Heart right ventricle (tissue), 16 donors: Measurements from ENCODE around the gene ZBED6. TPM values are rescaled to one million over a fixed set of nuclear protein-coding genes. Genes with fewer than 3 reads are reported as not detected.
"Not testable (repeated sequence)": the region's sequence is repeated elsewhere in the genome, so short reads cannot be mapped to it uniquely, and the experiment has no call there.

Experiments
- ATAC-seq, 8 donors: fragments of 200-7000 bp; cut with Tn5 transposase; one replicate each; pipeline ENCODE4 v1.9.1; 2020; ENCODE audit warnings: mild to moderate bottlenecking in 8 of 8, moderate library complexity in 8 of 8, moderate number of reproducible peaks in 1 of 8
- DNase-seq, 2 donors: peaks; one replicate each; pipeline ENCODE4 v3.0.0-alpha.2; 2020
- H3K27ac ChIP-seq, 10 donors: fragments of 200-600 bp; sonication (generic) in 2 of 10; one replicate each; pipeline versions ENCODE4 v1.5.0 to v1.8.0; 2020 to 2022; ENCODE audit warnings: mild to moderate bottlenecking in 3 of 10
- H3K27me3 ChIP-seq, 7 donors: fragments of 200-600 bp; one replicate each; pipeline ENCODE4 v1.8.0; 2021 to 2022; ENCODE audit warnings: mild to moderate bottlenecking in 2 of 7
- H3K36me3 ChIP-seq, 9 donors: fragments of 200-600 bp; sonication (generic) in 1 of 9; one replicate each; pipeline versions ENCODE4 v1.5.0 to v1.8.0; 2020 to 2022; ENCODE audit warnings: mild to moderate bottlenecking in 2 of 9
- H3K4me1 ChIP-seq, 9 donors: fragments of 200-600 bp; sonication (generic) in 1 of 9; one replicate each; pipeline versions ENCODE4 v1.5.0 to v1.8.0; 2020 to 2022; ENCODE audit warnings: mild to moderate bottlenecking in 4 of 9
- H3K4me3 ChIP-seq, 10 donors: fragments of 200-600 bp; sonication (generic) in 2 of 10; one replicate each; pipeline versions ENCODE4 v1.5.0 to v1.8.0; 2020 to 2022; ENCODE audit warnings: mild to moderate bottlenecking in 7 of 10, moderate library complexity in 2 of 10
- H3K9me3 ChIP-seq, 11 donors: fragments of 200-600 bp in 10 of 11; sonication (generic) in 2 of 11; one replicate each; pipeline versions ENCODE4 v1.5.0 to v1.8.0; 2013 to 2022; ENCODE audit warnings: mild to moderate bottlenecking in 2 of 11, control low read depth in 1 of 11, moderate library complexity in 1 of 11
- CTCF ChIP-seq, 9 donors: fragments of 200-600 bp; sonication (generic) in 2 of 9; IDR thresholded peaks; one replicate each; pipeline versions ENCODE4 v1.5.0 to v1.8.0; 2021 to 2022; ENCODE audit warnings: antibody characterized with exemption in 9 of 9, mild to moderate bottlenecking in 5 of 9, moderate library complexity in 1 of 9
- WGBS, 2 donors: extraction: QIAGEN DNeasy Blood & Tissue Kit; methylation state at CpG; one replicate each; pipeline ENCODE4 v1.1.7; 2013; ENCODE audit warnings: inconsistent platforms in 1 of 2; 5-methylcytosine and 5-hydroxymethylcytosine counted together
- intact Hi-C, 10 donors: fragments of 100-400 bp; cut with DNase I; formaldehyde crosslinking; loops; one replicate each; pipeline versions ENCODE4 v1.11.1 to v1.14.2; 2022
- polyA plus RNA-seq, 2 donors: library from polyadenylated mRNA; stranded (reverse); fragments of 200-250 nt; gene quantifications; one replicate each; pipeline ENCODE4 v1.2.3, GENCODE V29; 2013
- total RNA-seq, 10 donors: library from RNA; stranded (reverse); fragmentation: NEBNext Ultra II Directional in 3 of 10; extraction: Animal tissue kit (Norgen Biotek cat#: 25700) in 3 of 10; gene quantifications; one replicate each; pipeline versions ENCODE4 v1.2.1 to v1.2.4, GENCODE V29; 2021 to 2023
- donor health status: Arrhythmogenic right ventricular cardiomyopathy.
- donor health status: ischemic (EF 13 %, LVEDD 7.1; RV severe dilation, severe dysfunction).
- donor health status: healthy with polysubstance abuse.
- donor health status: DM: no; HTN: yes; CAD: no.
- donor health status: DM: no; HTN: no; CAD: no.
- donor health status: ischemic (EF 25% LVEDD 6.9; RV normal size, moderate dysfunction).
- donor health status: ischemic (EF 25% LVEDD 5.7; RV mildly dilated, moderate dysfunction).
- donor health status: healthy.
- donor health status: DM: yes; HTN: yes; CAD: no.
- donor health status: Ischemic cardiomyopathy.
- donor health status: ischemic (EF 35%, LVEDD 5.7; RV mildly dilated, moderate dysfunction).
- donor health status: nonischemic (EF 11% LVEDD 7.7; RV severe dilation, severe dysfunction).
- donor health status: DM: yes; HTN: yes; CAD: no.
- donor health status: PGD.
- donor health status: ischemic (EF 29% LVEDD 5.4; RV normal size, mild dysfunction).
- donor health status: nonischemic (EF 23%, LVEDD 6.1; RV moderate dilation, normal function).

Gene ZBED6
- total and polyA plus RNA-seq, 12 donors, result 0.51 to 19.4 (median 12.6) TPM

- Histone ChIP-seq H3K4me1 (peaks cover 0 to 22% (median 0%) of the 10 kb centered on the region in 9 donors), H3K27me3 (no peaks in the 10 kb centered on the region), H3K4me3 (no peak overlapping the region), H3K27ac (peak overlapping the region in 1 of 10 donors; percentile 46), H3K36me3 (peaks cover 0 to 100% (median 69%) of the 10 kb centered on the region in 9 donors), H3K9me3 (no peaks in the 10 kb centered on the region)
- DNase-seq (no peak), ATAC-seq (no peak)
- intact Hi-C loops, result no loop called here
- TF ChIP-seq CTCF (IDR thresholded peaks at IDR 0.05), result no peak
- WGBS, 2 donors, result 88 to 89% methylated on average over 5 of the region's 5 CpGs
Measured at GRCh38 chr1:203828002-203828401, 32.6 kb downstream of the ZBED6 start.

- no peak overlapping the region for H3K4me3 ChIP-seq
- no peak for TF ChIP-seq CTCF (IDR thresholded peaks at IDR 0.05)
- DNase-seq (no peak), ATAC-seq (no peak)
- intact Hi-C loops, result no loop called here
- 35 to 64% methylated on average over 1 of the region's 1 CpG for WGBS, 2 donors
- peaks cover 0 to 22% (median 0%) of the 10 kb centered on the region in 9 donors for H3K4me1 ChIP-seq
- peaks cover 0 to 100% (median 71%) of the 10 kb centered on the region in 9 donors for H3K36me3 ChIP-seq
- peak overlapping the region in 1 of 10 donors; percentile 46 for H3K27ac ChIP-seq
- H3K9me3 ChIP-seq, result no peaks in the 10 kb centered on the region
- no peaks in the 10 kb centered on the region for H3K27me3 ChIP-seq
Measured at GRCh38 chr1:203828503-203828902, 33.1 kb downstream of the ZBED6 start.

GRCh38 chr1:203829247-203829646 lies 33.8 kb downstream of the ZBED6 start:
- H3K4me3 ChIP-seq, DNase-seq, H3K9me3 ChIP-seq, H3K27me3 ChIP-seq, intact Hi-C loops: not testable (repeated sequence)
- 56 to 72% methylated on average over 5 of the region's 5 CpGs for WGBS, 2 donors
- peak in 5 of 8 donors; percentile 47 to 76 (median 62) for ATAC-seq
- peaks cover 0 to 100% (median 73%) of the 10 kb centered on the region in 9 donors for H3K36me3 ChIP-seq
- H3K4me1 ChIP-seq, result peaks cover 0 to 22% (median 0%) of the 10 kb centered on the region in 9 donors
- H3K27ac ChIP-seq, result peak overlapping the region in 2 of 10 donors; percentile 17 to 49

- H3K4me3 ChIP-seq, result no peak overlapping the region
- TF ChIP-seq CTCF (IDR thresholded peaks at IDR 0.05), result no peak
- H3K4me1 ChIP-seq, result peaks cover 0 to 14% (median 6%) of the 10 kb centered on the region in 9 donors
- 96 to 100% methylated on average over 3 of the region's 3 CpGs for WGBS, 2 donors
- no peaks in the 10 kb centered on the region for H3K9me3 ChIP-seq
- intact Hi-C loops, result loop anchor here in 1 of 10 donors (10.0 kb wide), 1 partner anchor 111 kb away; no protein-coding TSS in a partner anchor
- H3K27me3 ChIP-seq, result no peaks in the 10 kb centered on the region
- H3K27ac ChIP-seq, result no peak overlapping the region
- DNase-seq, result no peak
- peaks cover 0 to 100% (median 78%) of the 10 kb centered on the region in 9 donors for H3K36me3 ChIP-seq
- ATAC-seq, result no peak
Measured at GRCh38 chr1:203835476-203835875, 40.1 kb downstream of the ZBED6 start.

- ATAC-seq, result peak in 2 of 8 donors; percentile 61 to 68
- TF ChIP-seq CTCF (IDR thresholded peaks at IDR 0.05), result no peak
- intact Hi-C loops, result loop anchor here in 1 of 10 donors (10.0 kb wide), 1 partner anchor 114 kb away; no protein-coding TSS in a partner anchor
Measured at GRCh38 chr1:203839081-203839480, 43.7 kb downstream of the ZBED6 start.

More at GRCh38 chr1:203839081-203839480, 43.7 kb downstream of the ZBED6 start:
- H3K36me3 ChIP-seq, result peaks cover 0 to 100% (median 53%) of the 10 kb centered on the region in 9 donors
- peaks cover 0 to 14% (median 4%) of the 10 kb centered on the region in 9 donors for H3K4me1 ChIP-seq
- H3K9me3 ChIP-seq, result no peaks in the 10 kb centered on the region
- no peak for DNase-seq
- no peak overlapping the region for H3K27ac ChIP-seq
- H3K4me3 ChIP-seq, result no peak overlapping the region
- no peaks in the 10 kb centered on the region for H3K27me3 ChIP-seq
- 42 to 53% methylated on average over 5 of the region's 5 CpGs for WGBS, 2 donors
